ENCODE data around the gene GAB4. TPM values are rescaled to one million over a fixed set of nuclear protein-coding genes. Genes with fewer than 3 reads are reported as not detected.

Gene GAB4
- total RNA-seq, 1 donor from 2014 or later, result not detected

DNA sequence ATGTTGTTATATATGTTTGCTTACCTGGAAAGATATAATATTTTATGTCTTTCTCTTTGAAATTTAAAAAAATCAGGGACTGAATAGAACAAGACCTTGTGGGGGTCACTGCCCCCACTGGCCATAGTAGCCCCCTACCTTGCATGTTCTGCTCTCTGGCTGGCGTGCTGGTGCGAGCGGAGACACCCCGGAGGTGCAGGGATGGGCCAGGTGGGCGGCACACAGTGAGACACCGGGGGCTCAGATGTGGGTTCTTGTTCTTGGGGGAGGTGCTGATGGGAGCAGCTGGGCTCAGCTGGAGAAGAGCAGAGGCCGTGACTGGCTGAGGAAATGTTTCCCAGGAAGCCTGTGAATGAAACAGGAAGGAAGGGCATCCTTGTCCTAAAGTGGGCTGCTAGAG is 20.2 kb downstream of the GAB4 start:
- no peak for DNase-seq (ENCODE audit: low read depth)

DNA sequence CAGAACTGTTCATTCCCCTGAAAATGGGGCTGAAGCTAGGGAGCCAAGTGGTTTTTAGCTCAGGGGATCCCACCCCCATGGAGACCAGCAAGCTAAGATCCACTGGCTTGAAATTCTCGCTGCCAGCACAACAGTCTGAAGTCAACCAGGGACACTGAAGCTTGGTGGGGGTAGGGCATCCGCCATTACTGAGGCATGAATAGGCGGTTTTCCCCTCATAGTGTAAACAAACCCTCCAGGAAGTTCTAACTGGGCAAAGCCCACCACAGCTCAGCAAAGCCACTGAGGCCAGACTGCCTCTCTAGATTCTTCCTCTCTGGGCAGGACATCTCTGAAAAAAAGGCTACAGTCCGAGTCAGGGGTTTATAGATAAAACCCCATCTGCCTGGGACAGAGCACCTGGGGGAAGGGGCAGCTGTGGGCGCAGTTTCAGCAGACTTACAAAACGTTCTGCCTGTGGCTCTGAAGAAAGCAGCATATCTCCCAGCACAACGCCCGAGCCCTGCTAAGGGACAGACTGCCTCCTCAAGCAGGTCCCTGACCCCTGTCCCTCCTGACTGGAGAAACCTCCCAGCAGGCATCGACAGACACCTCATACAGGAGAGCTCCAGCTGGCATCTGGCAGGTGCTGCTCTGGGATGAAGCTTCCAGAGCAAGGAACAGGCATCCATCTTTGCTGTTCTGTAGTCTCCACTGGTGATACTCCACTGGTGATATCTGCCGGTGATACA is 32.7 kb downstream of the GAB4 start:
- no peak for DNase-seq (ENCODE audit: low read depth)

- DNase-seq (ENCODE audit: low read depth), result no peak
These were observed 33.5 kb downstream of the GAB4 start for GRCh38 chr22:16974298-16975084.

DNA sequence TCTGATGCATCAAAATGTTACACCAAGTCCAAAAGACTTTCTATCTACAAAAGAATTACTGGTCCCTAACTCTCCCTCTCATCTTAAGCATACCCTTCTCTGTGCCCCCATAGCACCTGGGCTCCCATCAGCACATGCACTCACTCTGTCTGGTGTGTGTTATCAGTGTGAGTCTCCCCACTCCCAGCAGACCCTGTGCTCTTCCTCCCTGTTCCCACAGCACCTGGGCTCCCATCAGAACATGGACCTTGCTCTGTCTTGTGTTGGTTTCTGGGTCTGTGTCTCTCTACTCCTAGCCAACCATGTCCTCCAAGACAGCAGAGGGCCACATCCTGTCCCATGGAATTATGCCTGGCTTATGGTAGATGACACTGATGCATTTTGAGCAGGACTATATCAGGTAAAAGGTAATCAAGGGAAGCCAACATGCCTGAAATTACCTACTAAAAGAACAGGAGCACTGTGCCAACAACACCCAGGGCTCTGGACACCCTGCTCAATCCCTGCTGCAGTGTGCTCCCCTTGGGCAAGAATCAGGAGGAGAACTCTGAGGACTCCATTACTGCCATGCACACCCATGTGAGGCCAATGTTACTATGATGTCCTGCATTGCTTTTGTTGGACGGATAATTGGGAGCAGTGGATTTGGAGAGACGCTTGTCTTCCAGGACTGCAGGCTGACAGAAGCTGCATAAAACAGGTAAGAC is 34.3 kb downstream of the GAB4 start:
- DNase-seq (ENCODE audit: low read depth), result no peak

DNA sequence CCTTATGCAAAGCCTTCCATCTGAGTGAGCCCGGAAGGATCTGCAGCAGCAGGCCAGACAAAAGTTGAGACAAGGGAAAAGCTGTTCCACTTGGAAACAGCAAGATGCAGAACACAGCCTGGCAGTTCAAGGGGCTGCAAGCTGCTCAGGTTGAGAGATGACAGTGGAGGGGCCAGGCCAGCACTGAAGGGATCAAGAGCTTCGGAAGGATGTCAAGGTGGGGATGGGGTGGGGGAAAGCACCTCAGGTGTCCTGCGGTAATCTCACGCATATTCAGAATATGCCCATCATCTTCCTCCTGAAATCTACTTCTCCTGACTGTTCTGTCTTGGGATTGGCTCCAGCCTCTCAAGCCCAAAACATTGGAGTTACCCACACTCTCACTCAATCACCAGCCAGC is 35.7 kb downstream of the GAB4 start:
- DNase-seq (ENCODE audit: low read depth), result no peak

- peak; percentile 2 for DNase-seq (ENCODE audit: low read depth)
These were observed 37.6 kb downstream of the GAB4 start for GRCh38 chr22:16970446-16970845.

- no peak for DNase-seq (ENCODE audit: low read depth)
These were observed 38.3 kb downstream of the GAB4 start for GRCh38 chr22:16969508-16970327.

DNA sequence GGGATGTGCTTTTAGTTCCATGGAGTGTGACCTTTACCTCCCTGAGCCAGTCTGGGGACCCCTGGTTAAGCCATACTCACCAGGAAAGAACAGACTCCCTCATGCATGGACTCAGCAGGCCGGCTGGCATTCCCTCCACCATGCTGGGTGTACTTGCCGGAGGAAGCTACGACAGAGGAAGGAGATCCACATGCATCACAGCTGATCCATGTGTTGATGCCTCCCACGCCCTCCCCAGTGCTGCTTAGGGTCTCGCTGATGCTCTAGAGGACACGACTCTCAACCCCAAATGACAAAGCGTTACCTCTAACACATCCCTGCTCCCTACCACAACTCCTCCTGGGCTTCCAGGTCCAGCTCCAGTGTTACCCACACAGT is 39.8 kb downstream of the GAB4 start:
- DNase-seq (ENCODE audit: low read depth), result no peak

GRCh38 chr22:16967453-16968217 is 40.4 kb downstream of the GAB4 start:
- DNase-seq (ENCODE audit: low read depth), result no peak

DNA sequence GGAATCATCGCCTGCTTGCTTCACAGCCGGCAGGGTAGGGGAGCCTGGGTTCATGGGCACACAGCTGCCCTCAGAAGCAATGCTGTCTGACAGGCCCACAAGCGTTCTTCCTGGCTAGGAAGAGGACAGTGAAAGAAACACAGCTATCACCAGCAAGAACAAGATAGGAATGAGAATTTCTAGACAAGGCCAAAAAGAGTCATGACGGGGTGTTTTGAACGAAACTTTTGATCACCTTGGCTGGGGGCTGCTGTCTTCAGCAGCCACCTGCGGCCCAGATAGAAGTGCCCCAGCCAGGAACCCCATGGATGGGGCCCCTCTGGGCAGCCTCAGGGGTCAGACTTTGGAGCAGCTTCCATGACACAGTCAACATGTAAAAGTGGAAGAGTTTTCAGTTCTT is 41.8 kb downstream of the GAB4 start:
- no peak for DNase-seq (ENCODE audit: low read depth)

- DNase-seq (ENCODE audit: low read depth), result no peak
These were observed 42.5 kb downstream of the GAB4 start for GRCh38 chr22:16965560-16965959.

GRCh38 chr22:16965083-16965482 is 42.9 kb downstream of the GAB4 start:
- DNase-seq (ENCODE audit: low read depth), result no peak

DNA sequence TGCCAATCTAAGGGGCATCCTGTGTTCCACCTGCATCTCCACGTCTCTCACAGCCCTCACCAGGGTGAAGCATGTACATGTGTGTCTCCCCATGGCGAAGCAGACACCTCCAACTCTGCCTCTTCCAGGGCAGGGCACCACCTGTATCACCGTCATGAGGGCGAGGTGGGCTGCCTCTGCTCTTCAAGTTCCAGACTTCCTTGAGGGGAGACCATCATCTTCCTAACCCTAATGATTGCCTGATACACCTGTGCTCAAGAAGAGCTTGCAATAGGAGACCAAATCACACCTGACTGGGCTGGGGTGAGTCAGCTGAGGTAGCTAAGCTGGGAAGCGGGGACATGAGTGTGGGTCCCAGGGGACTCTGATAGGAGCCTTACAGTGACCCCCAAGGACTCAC is 43.7 kb downstream of the GAB4 start:
- DNase-seq (ENCODE audit: low read depth), result no peak

GRCh38 chr22:16963189-16963945 is 44.7 kb downstream of the GAB4 start:
- no peak for DNase-seq (ENCODE audit: low read depth)

GRCh38 chr22:16962501-16962900 is 45.5 kb downstream of the GAB4 start:
- DNase-seq (ENCODE audit: low read depth), result no peak

DNA sequence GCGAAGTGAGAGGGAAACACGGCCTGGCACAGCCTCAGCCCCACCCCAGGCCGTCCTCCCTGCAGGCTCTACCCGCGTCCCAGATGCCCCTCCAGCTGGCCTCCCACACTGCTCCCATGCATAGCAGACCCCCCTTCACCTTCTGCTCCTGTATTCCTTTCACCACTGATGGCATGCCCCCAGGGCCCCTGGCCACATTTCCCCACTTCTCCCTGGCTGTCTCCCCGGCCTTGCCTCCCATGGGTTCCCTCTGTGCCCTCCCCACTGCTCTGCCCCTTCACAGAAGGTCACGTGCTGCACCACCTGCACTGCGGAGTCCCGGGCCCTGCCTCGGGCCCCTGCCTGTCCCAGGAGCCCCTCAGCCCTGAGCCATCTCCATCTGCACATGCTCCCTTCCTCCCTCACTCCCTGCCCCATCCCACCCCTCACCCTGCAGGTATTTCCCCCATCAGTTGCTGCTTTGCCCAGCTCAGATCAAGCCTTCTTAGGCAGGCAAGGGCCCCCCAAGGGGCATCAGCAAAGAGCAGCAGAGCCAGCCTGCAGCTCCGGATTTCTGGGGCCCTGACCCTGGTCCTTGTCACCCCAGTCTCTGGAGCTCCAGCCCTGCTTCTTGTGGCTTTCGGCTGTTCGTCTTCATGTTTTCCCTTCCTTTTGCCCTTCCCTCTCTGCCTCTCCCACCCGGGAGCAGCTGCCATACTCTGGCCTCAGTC is 46.4 kb downstream of the GAB4 start:
- DNase-seq (ENCODE audit: low read depth), result no peak

GRCh38 chr22:16960884-16961249 is 47.2 kb downstream of the GAB4 start:
- no peak for DNase-seq (ENCODE audit: low read depth)

DNA sequence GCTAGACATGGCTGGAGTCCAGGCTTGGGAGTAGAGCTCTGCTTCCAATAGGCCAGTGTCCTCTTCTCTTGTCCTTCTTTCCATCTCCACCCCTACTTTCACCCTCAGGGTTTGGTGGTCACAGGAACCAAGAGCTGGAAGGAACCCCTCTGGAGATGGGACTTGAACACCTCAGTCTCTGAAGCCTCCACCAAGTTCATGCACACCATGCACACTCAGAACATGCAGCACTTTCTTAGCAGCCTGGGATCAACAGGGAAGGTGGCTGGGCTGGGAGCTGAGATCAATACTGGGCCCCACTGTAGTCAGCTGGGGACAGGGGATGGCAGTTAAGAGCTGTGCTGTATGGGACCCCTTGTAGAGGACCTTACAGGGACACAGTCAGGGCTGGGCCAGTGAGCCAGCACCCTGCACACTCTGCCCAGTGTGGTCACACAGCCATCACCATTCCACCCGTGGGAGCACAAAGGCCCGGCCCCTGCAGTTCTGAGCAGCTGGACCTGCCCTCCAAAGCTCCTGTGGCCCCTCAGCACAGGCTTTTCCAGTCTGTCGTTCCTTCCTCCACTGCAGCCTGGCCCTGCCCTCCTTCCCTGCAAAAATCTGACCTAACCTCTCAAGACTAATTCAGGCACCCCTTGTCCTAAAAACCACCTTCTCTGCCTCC is 47.7 kb downstream of the GAB4 start:
- no peak for DNase-seq (ENCODE audit: low read depth)

DNA sequence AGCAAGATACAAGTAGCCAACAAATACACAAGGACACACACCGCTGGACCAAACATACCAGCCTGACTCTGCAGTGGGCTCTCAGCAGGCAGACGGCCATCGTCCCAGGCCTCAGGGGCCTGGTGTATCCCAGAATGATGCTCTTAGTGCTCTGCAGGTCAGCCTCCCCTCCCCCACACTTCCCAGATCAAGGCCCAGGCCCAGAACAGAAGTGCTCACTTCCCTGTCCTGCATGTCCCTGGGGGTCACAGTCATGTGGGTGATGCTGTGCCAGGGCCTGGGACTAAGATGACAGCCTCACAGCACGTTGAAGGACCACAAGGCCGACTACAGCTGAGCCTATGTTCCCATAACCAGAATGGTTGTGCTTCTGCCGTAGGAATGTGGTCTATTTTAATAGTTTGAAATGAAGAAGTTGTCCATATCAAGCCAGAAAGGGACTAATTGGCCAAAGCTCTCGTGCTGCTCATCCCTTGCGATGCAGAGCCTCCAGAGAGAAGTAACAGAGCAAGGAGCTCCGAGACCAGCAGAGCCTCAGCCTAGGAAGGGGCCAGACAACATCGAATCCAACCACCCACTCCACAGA is 48.6 kb downstream of the GAB4 start:
- no peak for DNase-seq (ENCODE audit: low read depth)
